ENCODE measurements around the gene DHDH.
"Not testable (repeated sequence)": the region's sequence is repeated elsewhere in the genome, so short reads cannot be mapped to it uniquely, and the experiment has no call there.

The DHDH gene

DNA sequence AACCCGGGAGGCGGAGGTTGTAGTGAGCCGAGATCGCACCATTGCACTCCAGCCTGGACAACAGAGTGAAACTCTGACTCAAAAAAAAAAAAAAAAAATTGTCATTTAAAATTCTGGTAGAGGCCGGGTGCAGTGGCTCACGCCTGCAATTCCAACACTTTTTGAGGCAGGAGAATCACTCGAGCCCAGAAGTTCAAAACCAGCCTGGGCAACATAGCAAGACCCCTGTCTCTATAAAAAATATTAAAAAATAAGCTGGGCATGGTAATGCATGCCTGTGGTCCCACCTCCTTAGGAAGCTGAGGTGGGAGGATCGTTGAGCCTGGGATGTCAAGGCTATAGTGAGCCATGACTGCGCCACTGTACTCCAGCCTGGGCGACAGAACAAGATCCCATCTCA lies 27.2 kb upstream of the DHDH start:
- no peak overlapping the region for H3K9ac ChIP-seq (ENCODE audit: low read length)
- H3K9me3 ChIP-seq (ENCODE audit: insufficient read depth, low read length), result no peaks in the 10 kb centered on the region
- 0 out of 2 replicates have a peak, but pooled peaks cover 5% of the 10 kb centered on the region for H3K36me3 ChIP-seq (ENCODE audit: low read length)
- H4K20me1 ChIP-seq (ENCODE audit: low read depth, low read length), result no peaks in the 10 kb centered on the region
- H3F3A ChIP-seq (ENCODE audit: insufficient read depth), result peaks cover 7% of the 10 kb centered on the region
- H3K27me3 ChIP-seq (ENCODE audit: low read length), result no peaks in the 10 kb centered on the region
- TF ChIP-seq, protein P1, sequence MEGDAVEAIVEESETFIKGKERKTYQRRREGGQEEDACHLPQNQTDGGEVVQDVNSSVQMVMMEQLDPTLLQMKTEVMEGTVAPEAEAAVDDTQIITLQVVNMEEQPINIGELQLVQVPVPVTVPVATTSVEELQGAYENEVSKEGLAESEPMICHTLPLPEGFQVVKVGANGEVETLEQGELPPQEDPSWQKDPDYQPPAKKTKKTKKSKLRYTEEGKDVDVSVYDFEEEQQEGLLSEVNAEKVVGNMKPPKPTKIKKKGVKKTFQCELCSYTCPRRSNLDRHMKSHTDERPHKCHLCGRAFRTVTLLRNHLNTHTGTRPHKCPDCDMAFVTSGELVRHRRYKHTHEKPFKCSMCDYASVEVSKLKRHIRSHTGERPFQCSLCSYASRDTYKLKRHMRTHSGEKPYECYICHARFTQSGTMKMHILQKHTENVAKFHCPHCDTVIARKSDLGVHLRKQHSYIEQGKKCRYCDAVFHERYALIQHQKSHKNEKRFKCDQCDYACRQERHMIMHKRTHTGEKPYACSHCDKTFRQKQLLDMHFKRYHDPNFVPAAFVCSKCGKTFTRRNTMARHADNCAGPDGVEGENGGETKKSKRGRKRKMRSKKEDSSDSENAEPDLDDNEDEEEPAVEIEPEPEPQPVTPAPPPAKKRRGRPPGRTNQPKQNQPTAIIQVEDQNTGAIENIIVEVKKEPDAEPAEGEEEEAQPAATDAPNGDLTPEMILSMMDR (IDR thresholded peaks at IDR 0.05; ENCODE audit: insufficient read depth, low read length, poor library complexity, severe bottlenecking), result no peak
- TF ChIP-seq EZH2phosphoT487 (conservative IDR thresholded peaks at IDR 0.05; ENCODE audit: low read length), result no peak
- H2AFZ ChIP-seq (ENCODE audit: low read depth, low read length, severe bottlenecking), result no peak overlapping the region
- no peaks in the 10 kb centered on the region for H3K9me2 ChIP-seq (replicated peaks; ENCODE audit: insufficient read depth, low read length)
- no peak overlapping the region for H3K4me2 ChIP-seq (ENCODE audit: low read depth, low read length, poor library complexity, severe bottlenecking)
- no peak overlapping the region for H3K4me3 ChIP-seq (ENCODE audit: insufficient read depth, low read length, poor library complexity, severe bottlenecking)
- no peak overlapping the region for H3K27ac ChIP-seq (ENCODE audit: low read depth, low read length)
- 0 out of 2 replicates have a peak, but pooled peaks cover 3% of the 10 kb centered on the region for H3K79me2 ChIP-seq (ENCODE audit: insufficient read depth, low read length)

DNA sequence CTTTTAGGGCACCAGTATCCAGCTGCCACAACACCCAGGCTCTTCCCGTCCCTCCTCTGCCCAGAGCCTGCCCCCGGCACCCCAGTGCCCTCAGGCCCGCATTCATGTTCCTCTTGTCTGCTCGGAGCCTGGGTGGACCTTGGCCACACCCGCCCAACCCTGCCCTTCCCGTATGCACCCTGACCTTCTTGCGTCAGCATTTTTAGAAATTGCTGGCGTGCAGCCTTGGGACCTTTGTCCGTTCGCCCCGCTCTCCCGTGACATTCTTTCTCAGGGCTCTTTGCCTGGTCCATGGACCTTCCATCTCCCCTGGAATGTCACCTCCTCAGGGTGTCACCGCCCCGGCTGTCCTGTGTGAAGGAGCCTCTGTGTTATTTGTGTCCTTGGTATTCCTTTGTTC lies 25.8 kb upstream of the DHDH start:
- H2AFZ ChIP-seq (ENCODE audit: low read depth, low read length, severe bottlenecking), result no peak overlapping the region
- TF ChIP-seq, protein P1 (IDR thresholded peaks at IDR 0.05; ENCODE audit: insufficient read depth, low read length, poor library complexity, severe bottlenecking), result no peak
- no peak for TF ChIP-seq EZH2phosphoT487 (conservative IDR thresholded peaks at IDR 0.05; ENCODE audit: low read length)
- no peaks in the 10 kb centered on the region for H3K9me3 ChIP-seq (ENCODE audit: insufficient read depth, low read length)
- 0 out of 2 replicates have a peak, but pooled peaks cover under 1% of the 10 kb centered on the region for H3K79me2 ChIP-seq (ENCODE audit: insufficient read depth, low read length)
- no peaks in the 10 kb centered on the region for H3K27me3 ChIP-seq (ENCODE audit: low read length)
- no peak overlapping the region for H3K27ac ChIP-seq (ENCODE audit: low read depth, low read length)
- H3K4me2 ChIP-seq (ENCODE audit: low read depth, low read length, poor library complexity, severe bottlenecking), result no peak overlapping the region
- no peak overlapping the region for H3K4me3 ChIP-seq (ENCODE audit: insufficient read depth, low read length, poor library complexity, severe bottlenecking)
- 0 out of 2 replicates have a peak, but pooled peaks cover 5% of the 10 kb centered on the region for H3K36me3 ChIP-seq (ENCODE audit: low read length)
- H4K20me1 ChIP-seq (ENCODE audit: low read depth, low read length), result no peaks in the 10 kb centered on the region
- H3K9me2 ChIP-seq (replicated peaks; ENCODE audit: insufficient read depth, low read length), result no peaks in the 10 kb centered on the region
- H3K9ac ChIP-seq (ENCODE audit: low read length), result no peak overlapping the region
- peaks cover 7% of the 10 kb centered on the region for H3F3A ChIP-seq (ENCODE audit: insufficient read depth)

DNA sequence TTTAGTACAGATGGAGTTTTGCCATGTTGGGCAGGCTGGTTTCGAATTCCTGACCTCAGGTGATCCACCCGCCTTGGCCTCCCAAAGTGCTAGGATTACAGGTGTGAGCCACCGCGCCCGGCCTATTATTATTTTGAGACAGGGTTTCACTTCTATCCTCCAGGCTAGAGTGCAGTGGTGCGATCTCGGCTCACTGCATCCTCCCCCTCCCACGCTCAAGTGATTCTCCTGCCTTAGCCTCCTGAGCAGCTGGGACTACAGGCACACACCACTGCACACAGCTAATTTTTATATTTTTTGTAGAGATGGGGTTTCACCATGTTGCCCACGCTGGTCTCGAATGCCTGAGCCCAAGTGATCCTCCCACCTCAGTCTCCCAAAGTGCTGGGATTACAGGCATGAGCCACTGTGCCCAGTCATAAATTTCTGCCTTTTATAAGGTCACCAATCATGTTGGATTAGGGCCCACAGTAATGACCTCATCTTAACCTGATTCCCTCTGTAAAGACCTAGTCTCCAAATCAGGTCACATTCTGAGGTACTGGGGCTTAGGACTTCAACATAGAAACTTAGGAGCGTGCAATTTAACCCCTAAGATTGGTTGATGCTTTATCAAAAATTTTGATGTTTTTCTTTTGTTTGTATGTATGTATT lies 23.9 kb upstream of the DHDH start:
- not testable (repeated sequence) for H3K27me3 ChIP-seq (ENCODE audit: low read length); H3K36me3 ChIP-seq (ENCODE audit: low read length); H4K20me1 ChIP-seq (ENCODE audit: low read depth, low read length); H3K79me2 ChIP-seq (ENCODE audit: insufficient read depth, low read length); H3K4me3 ChIP-seq (ENCODE audit: insufficient read depth, low read length, poor library complexity, severe bottlenecking); H3F3A ChIP-seq (ENCODE audit: insufficient read depth); H3K9ac ChIP-seq (ENCODE audit: low read length); H3K9me3 ChIP-seq (ENCODE audit: insufficient read depth, low read length); H3K9me2 ChIP-seq (replicated peaks; ENCODE audit: insufficient read depth, low read length); H2AFZ ChIP-seq (ENCODE audit: low read depth, low read length, severe bottlenecking)
- peak overlapping the region; percentile 18 for H3K4me2 ChIP-seq (ENCODE audit: low read depth, low read length, poor library complexity, severe bottlenecking)
- peak overlapping the region; percentile 57 for H3K27ac ChIP-seq (ENCODE audit: low read depth, low read length)

DNA sequence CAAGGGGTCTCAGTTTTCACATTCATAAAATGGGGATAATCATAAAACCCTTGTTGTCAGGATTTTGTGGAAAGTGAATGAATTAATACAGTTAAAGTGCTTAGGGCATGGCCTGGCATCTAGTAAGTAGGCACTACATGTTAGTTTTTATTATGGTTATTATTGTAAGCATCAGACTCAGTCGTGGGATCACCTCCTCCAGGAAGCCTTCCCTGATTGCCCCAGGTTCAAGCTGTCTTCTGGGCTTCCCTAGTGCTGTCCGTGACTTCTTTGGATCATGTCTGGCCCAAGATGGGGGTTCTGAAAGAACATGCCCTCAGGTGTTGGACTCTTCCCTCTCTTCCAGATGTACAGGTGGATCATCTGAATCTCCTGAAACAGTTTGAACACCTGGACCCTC lies 22.7 kb upstream of the DHDH start:
- H2AFZ ChIP-seq (ENCODE audit: low read depth, low read length, severe bottlenecking), result no peak overlapping the region
- 0 out of 2 replicates have a peak, but pooled peaks cover 5% of the 10 kb centered on the region for H3K36me3 ChIP-seq (ENCODE audit: low read length)
- no peak overlapping the region for H3K4me2 ChIP-seq (ENCODE audit: low read depth, low read length, poor library complexity, severe bottlenecking)

More for the DNA sequence above, 22.7 kb upstream of the DHDH start:
- no peaks in the 10 kb centered on the region for H3K9me2 ChIP-seq (replicated peaks; ENCODE audit: insufficient read depth, low read length)
- no peaks in the 10 kb centered on the region for H3K79me2 ChIP-seq (ENCODE audit: insufficient read depth, low read length)
- H3F3A ChIP-seq (ENCODE audit: insufficient read depth), result peaks cover 7% of the 10 kb centered on the region
- no peak overlapping the region for H3K9ac ChIP-seq (ENCODE audit: low read length)
- no peak overlapping the region for H3K4me3 ChIP-seq (ENCODE audit: insufficient read depth, low read length, poor library complexity, severe bottlenecking)
- H3K27ac ChIP-seq (ENCODE audit: low read depth, low read length), result no peak overlapping the region; the same call in 1 of the 2 replicates
- no peak for TF ChIP-seq EZH2phosphoT487 (conservative IDR thresholded peaks at IDR 0.05; ENCODE audit: low read length)
- TF ChIP-seq, protein P1 (IDR thresholded peaks at IDR 0.05; ENCODE audit: insufficient read depth, low read length, poor library complexity, severe bottlenecking), result no peak
- no peaks in the 10 kb centered on the region for H3K9me3 ChIP-seq (ENCODE audit: insufficient read depth, low read length)
- no peaks in the 10 kb centered on the region for H4K20me1 ChIP-seq (ENCODE audit: low read depth, low read length)
- no peaks in the 10 kb centered on the region for H3K27me3 ChIP-seq (ENCODE audit: low read length)
